BLaER1 treated with 17β-estradiol and CSF1 and Interleukin-3, amounts not matched to agents 10 nM and 100 nM (cell line): ENCODE measurements around the gene ZBTB7C.

Experiments used
- H3K27ac ChIP-seq, 11 experiments: shearing (Covaris generic); formaldehyde crosslinking; 2 replicates each; pipeline ENCODE4 v1.8.1; 2022
- H3K27me3 ChIP-seq, 11 experiments: shearing (Covaris generic); formaldehyde crosslinking; 2 replicates each; pipeline ENCODE4 v1.8.1; 2022
- H3K36me3 ChIP-seq, 11 experiments: shearing (Covaris generic); formaldehyde crosslinking; 2 replicates each; pipeline ENCODE4 v1.8.1; 2022
- H3K4me1 ChIP-seq, 10 experiments: shearing (Covaris generic); formaldehyde crosslinking; 2 replicates each; pipeline ENCODE4 v1.8.1; 2022
- H3K4me2 ChIP-seq, 11 experiments: shearing (Covaris generic); formaldehyde crosslinking; 2 replicates each; pipeline ENCODE4 v1.8.1; 2022
- H3K4me3 ChIP-seq, 10 experiments: shearing (Covaris generic); formaldehyde crosslinking; 2 replicates each; pipeline ENCODE4 v1.8.1; 2022
- H3K9ac ChIP-seq, 11 experiments: shearing (Covaris generic); formaldehyde crosslinking; 2 replicates each; pipeline ENCODE4 v1.8.1; 2022
- H3K9me3 ChIP-seq, 11 experiments: shearing (Covaris generic); formaldehyde crosslinking; replicated peaks in 1 of 11; 2 replicates each; pipeline ENCODE4 v1.8.1; 2022
- H4K20me1 ChIP-seq, 11 experiments: shearing (Covaris generic); formaldehyde crosslinking; 2 replicates each; pipeline ENCODE4 v1.8.1; 2022
- Cebpa-rat ChIP-seq, 11 experiments: shearing (Covaris generic); IDR thresholded peaks; 2 replicates each; pipeline ENCODE4 v1.8.1; 2022

The ZBTB7C gene

DNA sequence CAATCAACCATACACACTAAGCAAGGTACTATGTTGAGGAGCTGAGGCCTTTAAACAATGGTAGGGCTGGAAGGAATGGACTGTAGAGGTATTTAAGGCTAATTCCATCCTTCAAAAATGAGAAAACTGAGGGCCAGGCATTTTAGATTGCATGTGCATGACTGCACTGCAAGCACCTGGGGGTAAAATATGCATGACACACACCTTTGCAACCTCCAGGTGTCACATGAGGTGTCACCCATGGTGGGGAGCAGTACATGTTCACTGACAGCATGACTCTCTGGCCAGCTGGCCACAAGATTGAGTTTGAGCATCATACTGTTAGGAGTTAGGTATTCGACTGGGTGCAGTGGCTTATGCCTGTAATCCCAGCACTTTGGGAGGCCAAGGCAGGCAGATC, 182.8 kb downstream of the ZBTB7C start:
- no peak for TF ChIP-seq Cebpa-rat (IDR thresholded peaks at IDR 0.05)
- no peaks in the 10 kb centered on the region for H3K36me3 ChIP-seq
- H4K20me1 ChIP-seq = no peaks in the 10 kb centered on the region
- no peak overlapping the region for H3K4me3 ChIP-seq
- 0 out of 22 replicates have a peak, but pooled peaks cover 0 to 4% (median 0%) of the 10 kb centered on the region in 11 experiments for H3K9me3 ChIP-seq
- H3K4me2 ChIP-seq = peak overlapping the region in 4 of 11 experiments; percentile 34 to 84 (median 76); a peak in 6 of 22 replicates
- peak overlapping the region in 2 of 11 experiments; percentile 78 to 81; a peak in 4 of 22 replicates for H3K27ac ChIP-seq
- peaks cover 0 to 82% (median 21%) of the 10 kb centered on the region in 10 experiments; a peak in 16 of 20 replicates for H3K4me1 ChIP-seq
- H3K9ac ChIP-seq = no peak overlapping the region
- no peaks in the 10 kb centered on the region for H3K27me3 ChIP-seq

- Histone ChIP-seq H3K9me3 (no peaks in the 10 kb centered on the region), H3K27ac (peak overlapping the region in 5 of 11 experiments; percentile 24 to 53 (median 35); a peak in 4 of 22 replicates), H3K4me2 (peak overlapping the region in 10 of 11 experiments; percentile 4 to 84 (median 30); a peak in 17 of 22 replicates), H4K20me1 (no peaks in the 10 kb centered on the region), H3K4me3 (no peak overlapping the region), H3K36me3 (no peaks in the 10 kb centered on the region), H3K27me3 (no peaks in the 10 kb centered on the region), H3K9ac (peak overlapping the region in 1 of 11 experiments; percentile 15; a peak in 1 of 22 replicates), H3K4me1 (peaks cover 0 to 63% (median 15%) of the 10 kb centered on the region in 10 experiments; a peak in 16 of 20 replicates)
- 0 out of 22 replicates have a peak, but pooled peaks of 3 of the 11 experiments have one; percentile 9 to 34 (median 21) for TF ChIP-seq Cebpa-rat (IDR thresholded peaks at IDR 0.05)
Measured at GRCh38 chr18:48222118-48222517, 187.1 kb downstream of the ZBTB7C start.

GRCh38 chr18:48219810-48220499, 189.2 kb downstream of the ZBTB7C start:
- Histone ChIP-seq H3K4me2 (no peak overlapping the region), H3K9me3 (no peaks in the 10 kb centered on the region), H3K4me1 (peaks cover 0 to 42% (median 10%) of the 10 kb centered on the region in 10 experiments; a peak in 16 of 20 replicates), H3K27me3 (no peaks in the 10 kb centered on the region), H3K27ac (no peak overlapping the region), H3K36me3 (no peaks in the 10 kb centered on the region), H3K9ac (no peak overlapping the region), H3K4me3 (no peak overlapping the region), H4K20me1 (no peaks in the 10 kb centered on the region)
- no peak for TF ChIP-seq Cebpa-rat (IDR thresholded peaks at IDR 0.05)

- Histone ChIP-seq H3K4me2 (no peak overlapping the region), H4K20me1 (no peaks in the 10 kb centered on the region), H3K9me3 (no peaks in the 10 kb centered on the region), H3K27ac (no peak overlapping the region), H3K4me1 (peaks cover 0 to 34% (median 10%) of the 10 kb centered on the region in 10 experiments; a peak in 16 of 20 replicates), H3K36me3 (no peaks in the 10 kb centered on the region), H3K9ac (no peak overlapping the region), H3K4me3 (no peak overlapping the region), H3K27me3 (no peaks in the 10 kb centered on the region)
- no peak for TF ChIP-seq Cebpa-rat (IDR thresholded peaks at IDR 0.05)
Measured at GRCh38 chr18:48219037-48219809, 190.0 kb downstream of the ZBTB7C start.

GRCh38 chr18:48218285-48219022, 190.7 kb downstream of the ZBTB7C start:
- no peaks in the 10 kb centered on the region for H3K36me3 ChIP-seq
- no peaks in the 10 kb centered on the region for H3K9me3 ChIP-seq
- H3K27me3 ChIP-seq = no peaks in the 10 kb centered on the region
- no peak overlapping the region for H3K4me3 ChIP-seq
- H3K4me1 ChIP-seq = peaks cover 0 to 27% (median 10%) of the 10 kb centered on the region in 10 experiments; a peak in 16 of 20 replicates
- H3K27ac ChIP-seq = no peak overlapping the region
- H3K4me2 ChIP-seq = no peak overlapping the region
- no peak overlapping the region for H3K9ac ChIP-seq
- TF ChIP-seq Cebpa-rat (IDR thresholded peaks at IDR 0.05) = no peak
- no peaks in the 10 kb centered on the region for H4K20me1 ChIP-seq

- Histone ChIP-seq H3K4me1 (peaks cover 0 to 18% (median 7%) of the 10 kb centered on the region in 10 experiments; a peak in 16 of 20 replicates), H3K27me3 (no peaks in the 10 kb centered on the region), H3K36me3 (no peaks in the 10 kb centered on the region), H3K9ac (no peak overlapping the region), H4K20me1 (no peaks in the 10 kb centered on the region), H3K4me3 (no peak overlapping the region), H3K9me3 (no peaks in the 10 kb centered on the region), H3K4me2 (no peak overlapping the region), H3K27ac (no peak overlapping the region)
- TF ChIP-seq Cebpa-rat (IDR thresholded peaks at IDR 0.05) = no peak
Measured at GRCh38 chr18:48217258-48218250, 191.6 kb downstream of the ZBTB7C start.

DNA sequence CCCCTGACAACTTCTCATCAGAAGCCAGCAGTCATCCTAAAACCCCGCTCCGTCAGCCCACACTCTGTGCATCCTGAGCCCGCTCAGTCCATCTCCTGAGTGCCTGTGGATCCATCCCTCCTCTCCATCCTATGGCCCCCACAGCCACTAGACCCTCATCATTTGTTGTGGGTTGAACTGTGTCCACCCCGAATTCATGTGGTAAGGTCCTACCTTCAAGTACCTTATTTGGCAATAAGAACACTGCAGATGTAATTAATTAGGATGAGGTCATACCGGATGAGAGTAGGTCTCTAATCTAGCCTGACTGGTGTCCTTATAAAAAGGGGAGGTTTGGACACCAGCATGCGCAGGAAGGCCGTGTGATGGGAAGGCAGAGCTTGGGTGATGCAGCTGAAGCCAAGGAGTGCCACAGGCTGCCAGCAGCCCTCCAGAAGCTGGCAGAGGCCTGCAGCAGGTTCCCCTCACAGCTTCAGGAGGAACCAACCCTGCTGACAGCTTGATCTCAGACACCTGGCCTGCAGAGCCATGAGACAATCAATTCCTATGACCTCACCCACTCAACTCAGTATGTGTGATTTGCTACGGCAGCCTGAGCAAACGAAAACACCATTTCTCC, 192.4 kb downstream of the ZBTB7C start:
- TF ChIP-seq Cebpa-rat (IDR thresholded peaks at IDR 0.05) = no peak
- no peak overlapping the region for H3K4me2 ChIP-seq
- H3K4me1 ChIP-seq = peaks cover 0 to 10% (median 0%) of the 10 kb centered on the region in 10 experiments; a peak in 5 of 20 replicates

More for the DNA sequence above, 192.4 kb downstream of the ZBTB7C start:
- Histone ChIP-seq H3K4me3 (no peak overlapping the region), H3K9ac (no peak overlapping the region), H3K27ac (no peak overlapping the region), H3K27me3 (no peaks in the 10 kb centered on the region), H3K36me3 (no peaks in the 10 kb centered on the region), H4K20me1 (no peaks in the 10 kb centered on the region), H3K9me3 (no peaks in the 10 kb centered on the region)
